ENCODE measurements around the gene RTN4RL2. TPM values are rescaled to one million over a fixed set of nuclear protein-coding genes. Genes with fewer than 3 reads are reported as not detected.

Gene RTN4RL2
- total and polyA plus RNA-seq, 9 of the 15 experiments (the other 6 are each of a cell fraction or from before 2014, with no cell fraction given), result 0.06 to 1.9 (median 0.34) TPM; not detected in 4

- CTCF ChIA-PET (ENCODE audit: low intra/inter-chr PET ratio), result interaction anchor here (0.6 to 3.6 kb wide), 4 partner anchors 68 to 636 kb away, joined by 3 to 32 read pairs (median 4); partner anchors contain the start of gene CLP1
- no peak overlapping the region for H3K27ac ChIP-seq (ENCODE audit: extremely low read depth, low read depth, low read length)
- H3K27me3 ChIP-seq (ENCODE audit: control insufficient read depth in 2 of 2, insufficient read depth in 2 of 2, low read length in 2 of 2), result no peaks in the 10 kb centered on the region
- H2AFZ ChIP-seq (ENCODE audit: low read depth, low read length), result peak overlapping the region; percentile 82
- H3K79me2 ChIP-seq (ENCODE audit: control insufficient read depth, insufficient read depth, low read length), result no peaks in the 10 kb centered on the region
- 4% methylated on average over 53 of the region's 62 CpGs for WGBS (ENCODE audit: insufficient coverage, low coverage, missing lambda C conversion rate)
- ATAC-seq (peak; percentile 17), DNase-seq (ENCODE audit: extremely low read depth in 1 of 4, low spot score in 3 of 4) (peak in 1 of 4 experiments; percentile 33), FAIRE-seq (no peak)
- H3K9me1 ChIP-seq (ENCODE audit: control insufficient read depth, insufficient read depth, low read length), result no peaks in the 10 kb centered on the region
- in situ Hi-C loops (cut with MboI), result loop anchor here (10.0 kb wide), 1 partner anchor 185 kb away; the partner anchor contains the start of gene YPEL4
- BruUV-seq (replicated peaks), result no TSS peak
- peak overlapping the region; percentile 45 to 69; a peak in 3 of 4 replicates for H3K9ac ChIP-seq (ENCODE audit: insufficient read depth in 1 of 2, low read depth in 2 of 2, low read length in 2 of 2)
- H3K4me1 ChIP-seq (replicated peaks in 1 of 2; ENCODE audit: control insufficient read depth in 2 of 2, insufficient read depth in 2 of 2, low read length in 2 of 2), result peaks cover 19 to 53% of the 10 kb centered on the region in 2 experiments
- no peaks in the 10 kb centered on the region for H3K9me3 ChIP-seq (replicated peaks; ENCODE audit: control insufficient read depth, insufficient read depth, low read depth, low read length)
- POLR2A ChIA-PET, result interaction anchor here (0.6 to 2.3 kb wide), 5 partner anchors 8 to 197 kb away, joined by 3 to 7 read pairs (median 4); no protein-coding TSS in a partner anchor
- H3K36me3 ChIP-seq (ENCODE audit: control insufficient read depth, insufficient read depth, low read length), result no peaks in the 10 kb centered on the region
- H4K20me1 ChIP-seq (replicated peaks; ENCODE audit: control insufficient read depth, insufficient read depth, low read length), result peaks cover 5% of the 10 kb centered on the region
- intact Hi-C loops (cut with micrococcal nuclease), result loop anchor here (5.0 kb wide), 2 partner anchors 33 to 1063 kb away; no protein-coding TSS in a partner anchor
- peak overlapping the region; percentile 82 for H3K4me2 ChIP-seq (ENCODE audit: insufficient read depth, low read length)
- peak overlapping the region; percentile 45 for H3K4me3 ChIP-seq
- TF ChIP-seq, protein P1, sequence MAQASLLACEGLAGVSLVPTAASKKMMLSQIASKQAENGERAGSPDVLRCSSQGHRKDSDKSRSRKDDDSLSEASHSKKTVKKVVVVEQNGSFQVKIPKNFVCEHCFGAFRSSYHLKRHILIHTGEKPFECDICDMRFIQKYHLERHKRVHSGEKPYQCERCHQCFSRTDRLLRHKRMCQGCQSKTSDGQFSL (CRISPR knock-in tag; IDR thresholded peaks at IDR 0.05), result peak; percentile 51; the same call in 1 of the 2 replicates
- TF ChIP-seq, protein P1 (tag; IDR thresholded peaks at IDR 0.05), result no peak
- TF ChIP-seq, protein P2, sequence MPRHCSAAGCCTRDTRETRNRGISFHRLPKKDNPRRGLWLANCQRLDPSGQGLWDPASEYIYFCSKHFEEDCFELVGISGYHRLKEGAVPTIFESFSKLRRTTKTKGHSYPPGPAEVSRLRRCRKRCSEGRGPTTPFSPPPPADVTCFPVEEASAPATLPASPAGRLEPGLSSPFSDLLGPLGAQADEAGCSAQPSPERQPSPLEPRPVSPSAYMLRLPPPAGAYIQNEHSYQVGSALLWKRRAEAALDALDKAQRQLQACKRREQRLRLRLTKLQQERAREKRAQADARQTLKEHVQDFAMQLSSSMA (CRISPR knock-in tag; IDR thresholded peaks at IDR 0.05), result no peak
- TF ChIP-seq ZNF165 (CRISPR knock-in tag; IDR thresholded peaks at IDR 0.05; ENCODE audit: borderline replicate concordance) (no peak), CBX1 (IDR thresholded peaks at IDR 0.05; ENCODE audit: low read depth) (no peak), L3MBTL2 (IDR thresholded peaks at IDR 0.05) (peak; percentile 27), SMARCC2 (IDR thresholded peaks at IDR 0.05; ENCODE audit: low read depth) (no peak), RBBP5 (IDR thresholded peaks at IDR 0.05; ENCODE audit: borderline replicate concordance, insufficient read depth, low read length, poor library complexity, severe bottlenecking) (peak; percentile 39)
- TF ChIP-seq, protein P3, sequence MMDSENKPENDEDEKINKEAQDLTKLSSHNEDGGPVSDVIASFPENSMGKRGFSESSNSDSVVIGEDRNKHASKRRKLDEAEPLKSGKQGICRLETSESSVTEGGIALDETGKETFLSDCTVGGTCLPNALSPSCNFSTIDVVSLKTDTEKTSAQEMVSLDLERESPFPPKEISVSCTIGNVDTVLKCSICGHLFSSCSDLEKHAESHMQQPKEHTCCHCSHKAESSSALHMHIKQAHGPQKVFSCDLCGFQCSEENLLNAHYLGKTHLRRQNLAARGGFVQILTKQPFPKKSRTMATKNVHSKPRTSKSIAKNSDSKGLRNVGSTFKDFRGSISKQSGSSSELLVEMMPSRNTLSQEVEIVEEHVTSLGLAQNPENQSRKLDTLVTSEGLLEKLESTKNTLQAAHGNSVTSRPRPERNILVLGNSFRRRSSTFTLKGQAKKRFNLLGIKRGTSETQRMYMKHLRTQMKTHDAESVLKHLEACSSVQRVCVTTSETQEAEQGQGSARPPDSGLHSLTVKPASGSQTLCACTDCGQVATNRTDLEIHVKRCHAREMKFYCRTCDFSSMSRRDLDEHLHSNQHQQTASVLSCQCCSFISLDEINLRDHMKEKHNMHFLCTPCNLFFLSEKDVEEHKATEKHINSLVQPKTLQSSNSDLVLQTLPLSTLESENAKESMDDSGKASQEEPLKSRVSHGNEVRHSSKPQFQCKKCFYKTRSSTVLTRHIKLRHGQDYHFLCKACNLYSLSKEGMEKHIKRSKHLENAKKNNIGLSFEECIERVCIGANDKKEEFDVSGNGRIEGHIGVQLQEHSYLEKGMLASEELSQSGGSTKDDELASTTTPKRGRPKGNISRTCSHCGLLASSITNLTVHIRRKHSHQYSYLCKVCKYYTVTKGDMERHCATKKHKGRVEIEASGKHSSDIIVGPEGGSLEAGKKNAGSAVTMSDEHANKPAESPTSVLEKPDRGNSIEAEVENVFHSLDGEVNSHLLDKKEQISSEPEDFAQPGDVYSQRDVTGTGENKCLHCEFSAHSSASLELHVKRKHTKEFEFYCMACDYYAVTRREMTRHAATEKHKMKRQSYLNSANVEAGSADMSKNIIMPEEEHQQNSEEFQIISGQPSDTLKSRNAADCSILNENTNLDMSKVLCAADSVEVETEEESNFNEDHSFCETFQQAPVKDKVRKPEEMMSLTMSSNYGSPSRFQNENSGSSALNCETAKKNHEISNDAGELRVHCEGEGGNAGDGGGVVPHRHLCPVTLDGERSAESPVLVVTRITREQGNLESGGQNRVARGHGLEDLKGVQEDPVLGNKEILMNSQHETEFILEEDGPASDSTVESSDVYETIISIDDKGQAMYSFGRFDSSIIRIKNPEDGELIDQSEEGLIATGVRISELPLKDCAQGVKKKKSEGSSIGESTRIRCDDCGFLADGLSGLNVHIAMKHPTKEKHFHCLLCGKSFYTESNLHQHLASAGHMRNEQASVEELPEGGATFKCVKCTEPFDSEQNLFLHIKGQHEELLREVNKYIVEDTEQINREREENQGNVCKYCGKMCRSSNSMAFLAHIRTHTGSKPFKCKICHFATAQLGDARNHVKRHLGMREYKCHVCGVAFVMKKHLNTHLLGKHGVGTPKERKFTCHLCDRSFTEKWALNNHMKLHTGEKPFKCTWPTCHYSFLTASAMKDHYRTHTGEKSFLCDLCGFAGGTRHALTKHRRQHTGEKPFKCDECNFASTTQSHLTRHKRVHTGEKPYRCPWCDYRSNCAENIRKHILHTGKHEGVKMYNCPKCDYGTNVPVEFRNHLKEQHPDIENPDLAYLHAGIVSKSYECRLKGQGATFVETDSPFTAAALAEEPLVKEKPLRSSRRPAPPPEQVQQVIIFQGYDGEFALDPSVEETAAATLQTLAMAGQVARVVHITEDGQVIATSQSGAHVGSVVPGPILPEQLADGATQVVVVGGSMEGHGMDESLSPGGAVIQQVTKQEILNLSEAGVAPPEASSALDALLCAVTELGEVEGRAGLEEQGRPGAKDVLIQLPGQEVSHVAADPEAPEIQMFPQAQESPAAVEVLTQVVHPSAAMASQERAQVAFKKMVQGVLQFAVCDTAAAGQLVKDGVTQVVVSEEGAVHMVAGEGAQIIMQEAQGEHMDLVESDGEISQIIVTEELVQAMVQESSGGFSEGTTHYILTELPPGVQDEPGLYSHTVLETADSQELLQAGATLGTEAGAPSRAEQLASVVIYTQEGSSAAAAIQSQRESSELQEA (IDR thresholded peaks at IDR 0.05; ENCODE audit: low read depth), result no peak
Observed at GRCh38 chr11:57459164-57460021, 935 bp upstream of the RTN4RL2 start.
